IPS-NIHi11 (cell line): ENCODE results near the gene FRMD5.
"Not testable (repeated sequence)": the region's sequence is repeated elsewhere in the genome, so short reads cannot be mapped to it uniquely, and the experiment has no call there.

Experiments
- DNase-seq: peaks from one replicate; pipeline ENCODE4 v3.0.0; 2012; ENCODE audit warnings: mixed read lengths, low spot score

The FRMD5 gene

DNA sequence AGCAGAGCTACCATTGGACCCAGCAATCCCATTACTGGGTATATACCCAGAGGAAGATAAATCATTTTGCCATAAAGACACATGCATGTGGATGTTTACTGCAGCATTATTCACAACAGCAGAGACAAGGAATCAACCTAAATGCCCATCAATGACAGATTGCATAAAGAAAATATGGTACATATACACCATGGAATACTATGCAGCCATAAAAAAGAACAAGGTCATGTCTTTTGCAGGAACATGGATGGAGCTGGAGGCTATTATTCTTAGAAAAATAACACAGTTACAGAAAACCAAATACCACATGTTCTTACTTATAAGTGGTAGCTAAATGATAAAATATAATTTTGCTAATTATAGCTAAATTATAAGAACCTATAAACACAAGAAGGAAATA, 162.3 kb downstream of the FRMD5 start:
- not testable (repeated sequence) for DNase-seq

DNA sequence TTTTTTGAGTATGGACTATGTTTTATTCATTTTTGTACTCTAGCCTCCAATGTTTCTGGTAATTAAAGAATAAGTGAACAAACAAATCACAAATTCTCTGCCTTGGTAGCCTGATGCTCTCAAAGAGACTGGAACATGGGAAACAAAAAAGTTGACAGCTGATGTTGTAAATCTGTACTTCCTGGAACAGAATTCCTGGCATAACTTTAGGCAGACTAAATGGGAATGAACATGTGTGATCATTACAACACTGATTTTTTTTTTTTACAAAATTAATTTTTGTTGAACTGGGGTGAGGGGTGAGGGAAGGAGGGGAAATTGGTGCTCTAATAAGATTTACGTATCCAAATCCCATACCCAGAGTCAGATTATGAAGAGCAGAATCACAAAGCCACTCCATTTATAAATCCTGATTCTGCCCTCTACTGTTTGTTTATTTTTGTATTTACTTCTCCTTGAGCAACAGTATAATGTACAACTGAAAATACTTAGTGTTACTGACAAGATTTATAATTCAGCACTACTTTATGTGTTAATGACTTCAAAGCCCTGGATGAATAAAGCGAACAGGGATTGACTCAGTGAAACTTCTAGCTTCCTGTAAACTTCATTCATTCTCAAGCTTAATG, 165.0 kb downstream of the FRMD5 start:
- DNase-seq: no peak

DNA sequence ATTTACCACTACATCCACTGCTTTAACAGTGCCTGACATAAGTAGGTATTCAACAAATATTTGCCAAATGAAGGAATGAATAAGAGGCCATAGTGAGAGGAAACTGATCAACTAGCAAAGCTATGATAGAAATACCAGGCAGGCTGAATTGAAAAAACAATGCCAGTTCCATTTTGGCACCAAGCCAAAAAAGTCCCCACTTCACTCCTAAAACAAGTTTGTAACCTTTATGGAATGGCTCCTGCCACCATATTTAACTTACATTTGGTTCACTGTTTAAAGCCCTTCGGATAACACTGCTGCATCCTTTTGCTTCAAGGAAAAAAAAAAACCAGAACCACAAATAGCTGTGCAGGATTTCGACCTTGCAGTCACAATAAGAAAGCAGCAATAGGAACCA, 166.1 kb downstream of the FRMD5 start:
- no peak for DNase-seq

DNA sequence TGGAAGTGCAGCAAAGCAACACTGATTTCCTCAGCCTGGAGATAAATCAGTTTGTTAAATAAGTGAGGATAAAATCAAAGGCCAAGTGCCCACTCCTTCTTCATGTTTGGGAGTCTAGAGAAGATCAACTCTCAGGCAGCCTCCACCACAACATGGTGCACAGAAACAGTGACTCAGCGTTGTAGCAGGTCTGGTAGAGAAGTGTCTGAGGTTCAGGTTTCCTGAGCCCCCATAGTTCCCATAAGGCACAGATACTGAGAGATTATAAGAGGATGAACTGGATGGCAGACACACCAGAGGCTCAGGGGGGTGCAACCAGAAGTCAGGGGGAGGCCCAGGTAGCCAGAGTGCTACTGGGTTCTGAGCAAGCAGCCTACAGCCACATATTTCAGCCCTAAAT, 166.7 kb downstream of the FRMD5 start:
- DNase-seq: no peak

DNA sequence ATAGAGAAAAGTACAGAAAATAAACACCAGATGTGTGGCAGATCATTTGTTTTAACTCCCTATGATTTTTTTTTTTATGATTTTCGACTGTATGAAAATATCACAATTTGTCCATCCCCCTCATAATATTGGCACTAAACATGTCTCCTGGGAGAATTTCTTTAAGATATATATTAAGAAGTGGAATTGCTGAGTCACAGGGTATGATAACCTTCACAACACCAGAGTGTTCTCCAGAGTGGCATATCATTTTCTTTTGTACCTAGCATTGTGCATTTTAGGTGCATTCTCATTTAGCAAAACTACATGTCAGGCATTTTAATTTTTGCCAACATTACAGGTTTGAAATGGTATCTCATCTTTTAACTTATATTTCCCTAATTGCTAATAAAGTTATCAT, 170.9 kb downstream of the FRMD5 start:
- no peak for DNase-seq

GRCh38 chr15:44023176-44023575, 171.9 kb downstream of the FRMD5 start:
- DNase-seq: no peak

DNA sequence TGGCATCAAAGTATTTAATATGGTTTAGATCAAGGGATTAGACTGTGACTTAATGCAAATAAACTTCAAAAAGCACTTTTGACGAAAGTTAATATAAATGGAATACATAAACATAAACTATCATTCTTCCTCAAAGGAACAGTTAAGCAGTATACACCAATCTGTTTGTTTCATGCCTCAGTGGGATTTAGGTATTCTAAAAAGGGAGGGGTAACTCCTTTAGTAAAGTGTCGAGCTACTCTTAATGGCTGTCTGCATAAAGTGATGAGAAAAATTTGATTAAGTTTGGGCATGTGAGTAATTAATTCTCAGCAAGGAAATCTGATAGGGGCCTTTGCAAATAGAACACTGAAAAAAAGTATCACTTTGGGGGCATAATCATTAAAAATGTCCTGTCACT, 176.9 kb downstream of the FRMD5 start:
- DNase-seq: no peak

- no peak for DNase-seq
Observed at GRCh38 chr15:44015545-44016305, 179.3 kb downstream of the FRMD5 start.

- no peak for DNase-seq
Observed at GRCh38 chr15:44011238-44011854, 183.7 kb downstream of the FRMD5 start.

GRCh38 chr15:44010089-44010488, 185.0 kb downstream of the FRMD5 start:
- DNase-seq: no peak

- DNase-seq: no peak
Observed at GRCh38 chr15:44009038-44009437, 186.0 kb downstream of the FRMD5 start.

DNA sequence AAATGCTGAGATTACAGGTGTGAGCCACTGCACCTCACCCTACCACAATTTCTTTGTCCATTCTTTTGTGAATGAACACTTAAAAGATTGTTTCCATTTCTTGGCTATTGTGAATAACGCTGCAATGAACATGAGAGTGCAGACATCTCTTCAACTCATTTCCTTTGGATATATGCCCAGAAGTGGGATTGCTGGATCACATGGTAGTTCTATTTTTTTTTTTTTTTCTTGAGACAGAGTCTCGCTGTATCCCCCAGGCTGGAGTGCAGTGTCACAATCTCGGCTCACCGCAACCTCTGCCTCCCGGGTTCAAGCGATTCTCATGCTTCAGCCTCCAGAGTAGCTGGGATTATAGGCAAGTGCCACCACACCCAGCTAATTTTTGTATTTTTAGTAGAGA, 194.8 kb downstream of the FRMD5 start:
- not testable (repeated sequence) for DNase-seq

DNA sequence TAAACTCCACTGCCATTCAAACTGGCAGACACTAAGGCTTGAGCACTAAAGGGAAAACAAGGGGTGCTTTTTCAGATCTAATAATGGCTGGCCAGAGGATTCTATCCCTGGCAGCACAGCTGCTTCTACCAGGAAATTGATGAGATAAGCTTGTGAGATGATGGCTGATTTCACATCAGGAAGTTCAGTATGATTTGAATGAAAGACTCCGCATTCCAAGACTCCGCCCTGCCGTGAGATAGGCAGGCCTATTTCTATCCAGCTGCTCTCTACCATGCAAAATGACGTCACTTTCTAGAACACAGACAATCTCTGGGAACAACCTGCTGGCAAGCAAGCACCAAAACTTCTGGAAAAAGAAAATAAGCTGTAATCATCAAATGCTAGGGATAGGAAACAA, 196.5 kb downstream of the FRMD5 start:
- no peak for DNase-seq

- DNase-seq: no peak
Observed at GRCh38 chr15:43991206-43991605, 203.9 kb downstream of the FRMD5 start.

DNA sequence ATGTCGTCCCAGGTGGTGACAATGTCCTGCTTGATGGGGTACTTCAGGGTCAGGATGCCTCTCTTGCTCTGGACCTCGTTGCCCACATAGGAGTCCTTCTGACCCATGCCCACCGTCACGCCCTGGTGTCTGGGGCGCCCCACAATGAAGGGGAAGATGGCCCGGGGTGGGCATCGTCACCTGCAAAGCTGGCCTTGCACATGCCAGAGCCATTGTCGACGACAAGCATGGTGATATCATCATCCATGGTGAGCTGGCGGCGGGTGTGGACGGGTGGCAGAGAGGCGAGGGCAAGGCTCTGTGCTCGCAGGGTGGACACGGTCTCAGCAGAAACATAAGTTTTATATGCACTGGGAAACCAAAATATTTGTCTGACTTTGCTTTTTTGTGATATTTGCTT, 205.1 kb downstream of the FRMD5 start:
- no peak for DNase-seq

GRCh38 chr15:43988900-43989299, 206.2 kb downstream of the FRMD5 start:
- no peak for DNase-seq

DNA sequence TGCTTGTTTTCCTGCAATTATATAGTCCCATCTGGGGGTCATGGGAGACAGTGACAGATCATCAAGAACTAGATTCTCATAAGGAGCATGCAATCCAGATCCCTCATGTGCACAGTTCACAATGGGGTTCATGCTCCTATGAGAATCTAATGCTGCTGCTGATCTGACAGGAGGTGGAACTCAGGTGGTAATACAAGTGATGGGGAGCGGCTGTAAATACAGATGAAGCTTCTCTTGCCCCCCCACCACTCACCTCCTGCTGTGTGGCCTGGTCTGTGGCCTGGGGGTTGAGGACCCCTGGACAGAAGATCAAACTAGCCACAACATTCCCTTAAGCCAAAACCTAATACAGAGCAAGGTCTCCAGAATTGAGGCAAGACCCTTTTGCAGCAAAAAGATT, 207.1 kb downstream of the FRMD5 start:
- DNase-seq: no peak

GRCh38 chr15:43985976-43986680, 208.9 kb downstream of the FRMD5 start:
- no peak for DNase-seq

- DNase-seq: no peak
Observed at GRCh38 chr15:43981576-43981975, 213.5 kb downstream of the FRMD5 start.

DNA sequence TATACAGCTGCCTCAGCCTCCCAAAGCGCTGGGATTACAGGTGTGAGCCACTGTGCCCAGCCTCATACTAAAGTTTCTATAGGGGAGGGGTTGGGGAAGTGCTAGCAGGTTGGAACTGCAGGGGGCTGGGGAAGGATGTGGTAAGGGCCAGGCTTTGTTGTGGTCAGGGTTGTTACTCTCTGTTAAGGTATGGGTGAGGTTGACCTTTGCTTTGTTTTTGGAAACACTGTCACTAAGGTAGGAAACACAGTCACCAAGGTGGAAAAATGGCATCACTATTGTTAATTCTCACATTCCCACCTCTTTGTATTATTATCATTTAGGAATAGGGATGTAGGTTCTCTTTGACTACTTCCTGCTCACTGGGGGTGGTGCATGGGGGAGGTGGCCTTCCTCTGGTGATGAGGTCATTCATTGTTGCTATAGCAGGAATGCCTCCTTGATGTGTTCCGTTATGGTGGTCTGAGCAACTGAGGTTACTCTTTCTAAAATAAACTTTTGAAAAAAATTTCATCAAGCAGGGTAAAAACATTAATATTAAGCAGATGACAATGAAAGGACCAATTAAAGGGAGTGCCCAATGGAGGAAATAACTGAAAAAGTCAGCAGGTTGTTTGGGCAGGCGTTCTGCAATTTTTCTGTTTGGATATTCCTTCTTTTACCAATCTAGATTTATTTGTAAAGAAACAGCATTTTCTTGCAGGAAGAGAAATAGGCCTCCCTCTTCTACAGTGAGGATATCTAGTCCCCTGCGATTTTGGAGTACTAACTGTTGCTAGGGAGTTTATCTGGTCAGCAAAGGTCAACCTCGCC, 217.8 kb downstream of the FRMD5 start:
- no peak for DNase-seq

DNA sequence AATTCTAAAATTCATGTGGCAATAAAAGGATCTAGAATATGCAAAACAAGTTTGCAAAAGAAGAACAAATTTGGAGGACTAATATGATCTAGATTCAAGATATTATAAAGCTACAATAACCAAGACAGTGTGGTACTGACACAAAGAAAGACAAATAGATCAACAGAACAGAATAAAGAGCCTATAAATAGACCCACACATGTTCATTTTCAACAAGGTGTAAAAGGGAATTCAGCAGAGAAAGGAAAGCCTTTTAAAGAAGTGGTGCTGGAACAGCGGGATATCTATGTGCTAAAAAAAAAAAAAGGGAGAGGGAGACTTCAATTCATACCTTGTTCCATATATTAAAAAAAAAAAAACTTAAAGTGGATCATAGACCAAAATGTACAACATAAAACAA, 219.3 kb downstream of the FRMD5 start:
- no peak for DNase-seq

GRCh38 chr15:43975326-43975725, 219.7 kb downstream of the FRMD5 start:
- DNase-seq: no peak
